Adrenal gland (tissue), 12 donors: ENCODE measurements around the gene FAM83D. TPM values are rescaled to one million over a fixed set of nuclear protein-coding genes. Genes with fewer than 3 reads are reported as not detected.

Experiments used
- DNase-seq, 7 donors: peaks; one replicate each; pipeline ENCODE4 v3.0.0-alpha.2; 2019 to 2020
- H3K27ac ChIP-seq, 5 donors: fragments of 200-600 bp; sonication (generic) in 4 of 5; 1 replicate in 3 of 5; 2 replicates in 2 of 5; pipeline versions ENCODE4 v1.5.1 to v1.8.0; 2016 to 2020; ENCODE audit warnings: mild to moderate bottlenecking in 1 of 5
- H3K27me3 ChIP-seq: fragments of 200-600 bp; 2 replicates; pipeline ENCODE4 v1.8.0; 2021
- H3K36me3 ChIP-seq, 2 donors: fragments of 200-600 bp; replicated peaks in 1 of 2; 1 replicate in 1 of 2; 2 replicates in 1 of 2; pipeline versions ENCODE4 v1.5.1 to v1.8.0; 2018 to 2022
- H3K4me1 ChIP-seq, 2 donors: fragments of 200-600 bp; replicated peaks in 1 of 2; 1 replicate in 1 of 2; 2 replicates in 1 of 2; pipeline versions ENCODE4 v1.5.1 to v1.8.0; 2018 to 2021
- H3K4me3 ChIP-seq, 4 donors: fragments of 200-600 bp; sonication (generic) in 3 of 4; one replicate each; pipeline ENCODE4 v1.5.1; 2016 to 2018
- H3K9me3 ChIP-seq, 3 donors: fragments of 200-600 bp; sonication (generic) in 1 of 3; replicated peaks in 1 of 3; 1 replicate in 2 of 3; 2 replicates in 1 of 3; pipeline versions ENCODE4 v1.5.1 to v1.8.0; 2016 to 2021
- CTCF ChIP-seq, 6 experiments: fragments of 450-650 bp in 4 of 6; fragments of 200-600 bp in 2 of 6; sonication (generic) in 1 of 6; IDR thresholded peaks; 1 replicate in 5 of 6; 2 replicates in 1 of 6; pipeline versions ENCODE4 v1.5.1 to v1.8.0; 2016 to 2021; ENCODE audit warnings: antibody characterized with exemption in 6 of 6, mild to moderate bottlenecking in 2 of 6, moderate library complexity in 1 of 6
- POLR2A ChIP-seq, 2 donors: fragments of 450-650 bp; IDR thresholded peaks; one replicate each; pipeline ENCODE4 v1.6.1; 2017; ENCODE audit warnings: antibody characterized with exemption in 2 of 2, mild to moderate bottlenecking in 2 of 2, moderate library complexity in 1 of 2
- WGBS, 4 donors: extraction: QIAGEN DNeasy Blood & Tissue Kit in 2 of 4; methylation state at CpG; one replicate each; pipeline versions ENCODE4 v1.1.5 to v1.1.7; 2013 to 2017; 5-methylcytosine and 5-hydroxymethylcytosine counted together
- intact Hi-C, 2 donors: fragments of 100-400 bp; cut with DNase I; formaldehyde crosslinking; loops; one replicate each; pipeline versions ENCODE4 v1.14.1 to v1.15.0; 2022 to 2023
- polyA plus RNA-seq, 3 donors: library from polyadenylated mRNA; stranded (reverse); fragments of 200-250 nt in 2 of 3; fragments of 350-450 nt in 1 of 3; fragmentation: Illumina TruSeq in 1 of 3; extraction: RNeasy Lipid Tissue Mini Kit (QIAGEN cat#74804) in 1 of 3; gene quantifications; one replicate each; pipeline ENCODE4 v1.2.3, GENCODE V29; 2013 to 2014
- total RNA-seq, 9 donors: library from RNA; depleted of rRNA in 4 of 9; stranded (reverse); fragments of >200 nt in 4 of 9; fragments of 120-200 nt in 1 of 9; fragmentation: NEBNext Ultra II Directional in 1 of 9; extraction: Animal tissue kit (Norgen Biotek cat#: 25700) in 1 of 9; gene quantifications; one replicate each; pipeline versions ENCODE4 v1.1.0 to v1.2.4, GENCODE V29; 2013 to 2023
- donor health status: healthy with polysubstance abuse.
- donor health status: Bipolar disorder and iron deficiency.
- donor health status: DM: yes; HTN: yes; CAD: no.
- donor health status: DM: no; HTN: no; CAD: no.
- donor health status: DM: no; HTN: no; CAD: no.
- donor health status: DM: yes; HTN: yes; CAD: no.

FAM83D gene
- total and polyA plus RNA-seq, 12 donors = 0.14 to 4.5 (median 0.72) TPM; not detected in 1

- no peaks in the 10 kb centered on the region for H3K4me1 ChIP-seq
- no peak for DNase-seq
- H3K27me3 ChIP-seq = no peaks in the 10 kb centered on the region
- no peaks in the 10 kb centered on the region for H3K9me3 ChIP-seq
- intact Hi-C loops = loop anchor here in 1 of 2 donors (10.0 kb wide), 1 partner anchor 251 kb away; no protein-coding TSS in a partner anchor
- no peak overlapping the region for H3K4me3 ChIP-seq
- H3K36me3 ChIP-seq = no peaks in the 10 kb centered on the region
- no peak overlapping the region for H3K27ac ChIP-seq
- TF ChIP-seq CTCF (IDR thresholded peaks at IDR 0.05) (no peak), POLR2A (IDR thresholded peaks at IDR 0.05) (no peak)
Measured at GRCh38 chr20:38896009-38896594, 30.1 kb upstream of the FAM83D start.

GRCh38 chr20:38897267-38897666 is 28.9 kb upstream of the FAM83D start:
- no peaks in the 10 kb centered on the region for H3K4me1 ChIP-seq
- no peaks in the 10 kb centered on the region for H3K36me3 ChIP-seq
- no peaks in the 10 kb centered on the region for H3K9me3 ChIP-seq
- no peak overlapping the region for H3K27ac ChIP-seq
- DNase-seq = no peak
- WGBS, 4 donors = 87 to 89% (median 88%) methylated on average over 4 of the region's 4 CpGs
- no peaks in the 10 kb centered on the region for H3K27me3 ChIP-seq
- intact Hi-C loops = loop anchor here in 1 of 2 donors (10.0 kb wide), 1 partner anchor 252 kb away; no protein-coding TSS in a partner anchor
- TF ChIP-seq CTCF (IDR thresholded peaks at IDR 0.05) (no peak), POLR2A (IDR thresholded peaks at IDR 0.05) (no peak)
- no peak overlapping the region for H3K4me3 ChIP-seq

- WGBS, 4 donors = 79 to 84% (median 82%) methylated on average over 11 to 13 of the region's 13 CpGs
- no peaks in the 10 kb centered on the region for H3K36me3 ChIP-seq
- intact Hi-C loops = no loop called here
- H3K27ac ChIP-seq = no peak overlapping the region
- DNase-seq = no peak
- no peaks in the 10 kb centered on the region for H3K27me3 ChIP-seq
- no peaks in the 10 kb centered on the region for H3K9me3 ChIP-seq
- H3K4me3 ChIP-seq = no peak overlapping the region
- TF ChIP-seq CTCF (IDR thresholded peaks at IDR 0.05) = no peak
- no peak for TF ChIP-seq POLR2A (IDR thresholded peaks at IDR 0.05)
- no peaks in the 10 kb centered on the region for H3K4me1 ChIP-seq
Measured at GRCh38 chr20:38900606-38901005, 25.6 kb upstream of the FAM83D start.

- H3K4me3 ChIP-seq = no peak overlapping the region
- no peaks in the 10 kb centered on the region for H3K27me3 ChIP-seq
- no peak for DNase-seq
- no peaks in the 10 kb centered on the region for H3K9me3 ChIP-seq
- WGBS, 4 donors = 88 to 95% (median 92%) methylated on average over 8 of the region's 8 CpGs
- intact Hi-C loops = no loop called here
- H3K27ac ChIP-seq = no peak overlapping the region
- H3K36me3 ChIP-seq = no peaks in the 10 kb centered on the region
- no peaks in the 10 kb centered on the region for H3K4me1 ChIP-seq
- TF ChIP-seq CTCF (IDR thresholded peaks at IDR 0.05) (no peak), POLR2A (IDR thresholded peaks at IDR 0.05) (no peak)
Measured at GRCh38 chr20:38902601-38903000, 23.6 kb upstream of the FAM83D start.
